C4-2B (cell line): Measurements from ENCODE around the gene RGS7.

Source experiments
- CTCF ChIP-seq: fragments of 450-650 bp; conservative IDR thresholded peaks from 2 replicates; pipeline ENCODE4 v1.5.1; 2017; ENCODE audit warnings: mild to moderate bottlenecking
- ZFX ChIP-seq: fragments of 450-650 bp; IDR thresholded peaks from 2 replicates; pipeline ENCODE4 v1.6.1; 2017

GRCh38 chr1:241250465-241250864, 106.5 kb downstream of the RGS7 start:
- TF ChIP-seq CTCF (no peak), ZFX (no peak)
